Nephron progenitor cell (in vitro differentiated cells): Measurements from ENCODE around the gene ANKRD28.

Experiments used
- DNase-seq: peaks from one replicate; pipeline ENCODE4 v3.0.0; 2021
- H3K27ac Mint-ChIP-seq: 2 replicates; pipeline ENCODE4 v1.8.0; 2021; ENCODE audit warnings: mild to moderate bottlenecking, moderate library complexity, mixed read lengths
- H3K27me3 Mint-ChIP-seq: 2 replicates; pipeline ENCODE4 v1.8.0; 2021; ENCODE audit warnings: mild to moderate bottlenecking, low read depth, mixed read lengths; ENCODE audit not compliant: poor library complexity
- H3K36me3 Mint-ChIP-seq: 2 replicates; pipeline ENCODE4 v1.8.0; 2021; ENCODE audit warnings: low read depth, mixed read lengths
- H3K4me1 Mint-ChIP-seq: 2 replicates; pipeline ENCODE4 v1.8.0; 2021; ENCODE audit warnings: mixed read lengths
- H3K4me3 Mint-ChIP-seq: 2 replicates; pipeline ENCODE4 v1.8.0; 2021; ENCODE audit warnings: mild to moderate bottlenecking, moderate library complexity, mixed read lengths
- H3K9me3 Mint-ChIP-seq: 2 replicates; pipeline ENCODE4 v1.8.0; 2021; ENCODE audit warnings: mild to moderate bottlenecking, moderate library complexity, mixed read lengths
- CTCF ChIP-seq: fragments of 200-600 bp; sonication (generic); IDR thresholded peaks from 2 replicates; pipeline ENCODE4 v1.5.0; 2021; ENCODE audit warnings: antibody characterized with exemption

The ANKRD28 gene

DNA sequence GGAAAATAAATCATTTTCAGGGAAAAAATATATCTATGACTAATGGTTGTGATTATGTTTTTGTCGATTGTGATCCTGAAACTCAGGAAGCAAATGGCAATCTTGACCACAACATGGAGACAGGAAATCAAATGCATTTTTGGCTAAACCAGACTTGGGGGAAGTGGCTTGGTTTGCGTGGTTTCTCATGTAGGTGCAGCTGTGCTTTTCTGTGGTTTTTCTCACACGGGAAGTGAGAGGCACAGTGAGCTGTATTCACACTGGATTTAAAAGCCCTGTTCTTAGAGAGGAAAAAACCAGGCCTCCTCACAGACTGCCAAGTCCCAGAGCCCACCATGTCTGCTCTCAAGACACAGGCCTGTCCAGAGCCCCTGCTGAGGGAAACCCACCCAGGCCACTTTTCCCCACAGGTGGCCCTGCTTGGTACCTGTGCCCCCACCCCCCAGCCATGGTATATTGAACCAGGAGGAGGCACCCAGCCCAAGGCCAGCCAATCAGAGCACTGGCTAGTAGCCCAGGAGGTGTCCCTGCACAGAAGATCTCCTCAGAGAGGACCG lies 150.1 kb downstream of the ANKRD28 start:
- H3K4me1 Mint-ChIP-seq = peaks cover 5% of the 10 kb centered on the region
- no peak overlapping the region for H3K4me3 Mint-ChIP-seq
- no peak for DNase-seq
- no peak for TF ChIP-seq CTCF
- H3K36me3 Mint-ChIP-seq = peaks cover 31% of the 10 kb centered on the region
- peaks cover 4% of the 10 kb centered on the region for H3K9me3 Mint-ChIP-seq
- H3K27ac Mint-ChIP-seq = no peak overlapping the region
- H3K27me3 Mint-ChIP-seq = no peaks in the 10 kb centered on the region

DNA sequence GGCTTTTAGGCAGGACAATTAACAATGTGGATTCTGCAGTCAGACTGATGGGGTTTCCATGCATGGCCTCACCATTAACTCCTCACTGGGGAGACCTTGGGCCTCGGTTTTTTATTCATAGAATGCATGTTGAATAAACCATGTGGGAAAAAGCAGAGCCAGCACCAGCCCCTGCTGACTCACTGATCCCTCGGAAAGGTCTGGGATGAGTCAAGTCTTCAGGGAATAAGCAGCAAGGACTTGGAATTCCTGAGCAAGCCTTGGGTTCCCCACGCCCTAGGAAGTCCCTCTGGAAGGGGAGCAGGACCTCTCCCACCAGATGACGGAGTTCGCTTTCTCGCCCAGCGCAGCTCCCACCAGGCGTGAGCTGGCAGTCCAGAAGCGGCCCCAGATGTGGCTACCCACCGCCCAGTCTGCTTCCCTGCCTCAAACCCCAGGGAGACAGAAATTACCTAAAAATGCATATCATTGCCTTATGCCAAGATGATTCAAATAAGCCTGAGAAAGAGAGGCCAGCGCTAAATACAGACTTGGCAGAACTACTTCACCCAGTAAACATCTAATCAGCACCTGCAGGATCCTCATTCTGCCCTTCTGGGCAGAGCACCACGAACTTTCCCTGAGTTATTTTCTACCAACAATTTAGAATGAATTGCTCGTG lies 150.8 kb downstream of the ANKRD28 start:
- Mint-ChIP-seq H3K36me3 (peaks cover 35% of the 10 kb centered on the region), H3K4me3 (no peak overlapping the region), H3K9me3 (peaks cover 4% of the 10 kb centered on the region), H3K27ac (no peak overlapping the region), H3K4me1 (peaks cover 5% of the 10 kb centered on the region), H3K27me3 (no peaks in the 10 kb centered on the region)
- no peak for TF ChIP-seq CTCF
- DNase-seq = no peak

- DNase-seq = no peak
- Mint-ChIP-seq H3K27ac (peak overlapping the region; percentile 33), H3K4me1 (peaks cover 8% of the 10 kb centered on the region), H3K27me3 (no peaks in the 10 kb centered on the region), H3K36me3 (peaks cover 45% of the 10 kb centered on the region), H3K4me3 (no peak overlapping the region), H3K9me3 (peaks cover 4% of the 10 kb centered on the region)
- no peak for TF ChIP-seq CTCF
Measured at GRCh38 chr3:15645740-15646501, 151.9 kb downstream of the ANKRD28 start.

DNA sequence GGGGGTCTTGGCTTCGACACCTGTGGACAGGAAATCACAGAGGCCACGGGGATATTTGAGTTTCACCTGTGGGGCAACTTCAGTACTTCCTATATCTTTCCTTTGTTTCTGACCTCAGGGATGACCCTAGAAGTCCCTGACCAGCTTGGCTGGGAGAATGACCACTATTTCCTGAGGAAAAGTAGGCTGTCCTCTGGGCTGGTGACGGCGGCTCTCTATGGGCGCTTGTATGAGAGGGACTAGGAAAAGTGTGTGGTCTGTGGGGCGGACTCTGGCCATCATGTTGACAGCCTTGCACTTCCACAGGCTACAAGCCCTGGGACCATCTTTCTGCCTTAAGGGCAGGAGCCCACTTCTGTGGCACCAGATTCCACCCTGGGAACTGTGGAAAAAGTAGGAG lies 152.5 kb downstream of the ANKRD28 start:
- peaks cover 4% of the 10 kb centered on the region for H3K9me3 Mint-ChIP-seq
- TF ChIP-seq CTCF = no peak
- H3K4me3 Mint-ChIP-seq = no peak overlapping the region
- no peak for DNase-seq
- H3K27me3 Mint-ChIP-seq = no peaks in the 10 kb centered on the region
- peaks cover 45% of the 10 kb centered on the region for H3K36me3 Mint-ChIP-seq
- H3K4me1 Mint-ChIP-seq = peaks cover 11% of the 10 kb centered on the region
- H3K27ac Mint-ChIP-seq = no peak overlapping the region

GRCh38 chr3:15638891-15639262 lies 158.9 kb downstream of the ANKRD28 start:
- peaks cover 19% of the 10 kb centered on the region for H3K4me1 Mint-ChIP-seq
- DNase-seq = no peak
- TF ChIP-seq CTCF = no peak
- no peak overlapping the region for H3K27ac Mint-ChIP-seq
- H3K27me3 Mint-ChIP-seq = no peaks in the 10 kb centered on the region
- no peaks in the 10 kb centered on the region for H3K9me3 Mint-ChIP-seq
- H3K4me3 Mint-ChIP-seq = no peak overlapping the region
- peaks cover 30% of the 10 kb centered on the region for H3K36me3 Mint-ChIP-seq
